ENCODE results near the gene LINGO3. TPM values are rescaled to one million over a fixed set of nuclear protein-coding genes. Genes with fewer than 3 reads are reported as not detected.

Gene LINGO3
- total and polyA plus RNA-seq, 12 donors: 0.11 TPM; not detected in 11

GRCh38 chr19:2354670-2355069 is 46.7 kb upstream of the LINGO3 start:
- peaks cover 0 to 13% of the 10 kb centered on the region in 2 donors for H3K36me3 ChIP-seq (replicated peaks in 1 of 2)
- 86 to 99% (median 89%) methylated on average over 5 to 17 of the region's 17 CpGs for WGBS, 4 donors
- intact Hi-C loops (cut with DNase I): no loop called here

GRCh38 chr19:2353887-2354592 is 46.1 kb upstream of the LINGO3 start:
- intact Hi-C loops (cut with DNase I): no loop called here
- Histone ChIP-seq H3K4me1 (replicated peaks in 1 of 2) (no peaks in the 10 kb centered on the region), H3K27ac (no peak overlapping the region), H3K27me3 (no peaks in the 10 kb centered on the region), H3K4me3 (no peak overlapping the region), H3K36me3 (replicated peaks in 1 of 2) (peaks cover 0 to 13% of the 10 kb centered on the region in 2 donors), H3K9me3 (replicated peaks in 1 of 3) (no peaks in the 10 kb centered on the region)
- 94 to 96% (median 94%) methylated on average over 6 to 34 of the region's 34 CpGs for WGBS, 4 donors
- TF ChIP-seq POLR2A (IDR thresholded peaks at IDR 0.05): no peak
- TF ChIP-seq, protein P1, sequence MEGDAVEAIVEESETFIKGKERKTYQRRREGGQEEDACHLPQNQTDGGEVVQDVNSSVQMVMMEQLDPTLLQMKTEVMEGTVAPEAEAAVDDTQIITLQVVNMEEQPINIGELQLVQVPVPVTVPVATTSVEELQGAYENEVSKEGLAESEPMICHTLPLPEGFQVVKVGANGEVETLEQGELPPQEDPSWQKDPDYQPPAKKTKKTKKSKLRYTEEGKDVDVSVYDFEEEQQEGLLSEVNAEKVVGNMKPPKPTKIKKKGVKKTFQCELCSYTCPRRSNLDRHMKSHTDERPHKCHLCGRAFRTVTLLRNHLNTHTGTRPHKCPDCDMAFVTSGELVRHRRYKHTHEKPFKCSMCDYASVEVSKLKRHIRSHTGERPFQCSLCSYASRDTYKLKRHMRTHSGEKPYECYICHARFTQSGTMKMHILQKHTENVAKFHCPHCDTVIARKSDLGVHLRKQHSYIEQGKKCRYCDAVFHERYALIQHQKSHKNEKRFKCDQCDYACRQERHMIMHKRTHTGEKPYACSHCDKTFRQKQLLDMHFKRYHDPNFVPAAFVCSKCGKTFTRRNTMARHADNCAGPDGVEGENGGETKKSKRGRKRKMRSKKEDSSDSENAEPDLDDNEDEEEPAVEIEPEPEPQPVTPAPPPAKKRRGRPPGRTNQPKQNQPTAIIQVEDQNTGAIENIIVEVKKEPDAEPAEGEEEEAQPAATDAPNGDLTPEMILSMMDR (IDR thresholded peaks at IDR 0.05): no peak
- DNase-seq: no peak

More at GRCh38 chr19:2354670-2355069, 46.7 kb upstream of the LINGO3 start:
- Histone ChIP-seq H3K4me3 (no peak overlapping the region), H3K9me3 (replicated peaks in 1 of 3) (no peaks in the 10 kb centered on the region), H3K4me1 (replicated peaks in 1 of 2) (no peaks in the 10 kb centered on the region), H3K27ac (no peak overlapping the region), H3K27me3 (no peaks in the 10 kb centered on the region)
- no peak for DNase-seq
- TF ChIP-seq, protein P1 (IDR thresholded peaks at IDR 0.05): no peak
- TF ChIP-seq POLR2A (IDR thresholded peaks at IDR 0.05): no peak

DNA sequence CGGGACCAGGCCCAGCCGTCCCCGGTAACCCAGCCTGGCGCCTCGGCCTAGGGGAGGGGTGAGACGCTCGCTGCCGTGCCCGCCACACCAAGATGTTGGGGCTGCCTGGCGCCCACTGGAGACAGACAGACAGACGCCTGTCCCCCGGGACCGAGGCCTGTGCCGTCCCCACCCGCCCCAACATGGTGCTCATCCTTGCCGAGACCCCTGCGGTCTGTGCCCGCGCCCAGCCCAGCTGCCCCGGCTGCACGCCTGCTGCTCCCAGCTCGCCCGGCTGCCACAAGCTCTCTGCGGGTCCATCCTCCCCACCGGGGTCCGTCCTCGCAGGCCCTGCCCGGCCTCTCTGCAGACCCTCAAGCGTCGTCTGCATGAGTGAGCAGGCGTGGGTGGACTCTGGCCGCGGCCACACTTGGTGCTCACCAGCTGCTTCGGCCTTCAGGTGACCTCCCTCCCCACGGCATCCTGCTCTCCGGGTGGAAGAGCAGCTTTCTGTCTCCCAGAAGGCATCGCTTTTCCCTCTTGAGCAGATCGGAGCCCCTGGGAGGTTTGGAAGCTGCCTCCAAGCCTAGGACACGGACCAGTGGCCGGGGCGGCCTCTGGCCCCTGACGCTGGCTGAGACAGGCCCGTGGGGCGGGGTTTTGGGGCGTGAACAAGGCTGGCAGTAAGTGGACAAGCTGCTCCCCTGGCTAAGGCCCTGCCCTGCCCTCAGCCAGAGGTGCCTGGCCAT is 45.4 kb upstream of the LINGO3 start:
- Histone ChIP-seq H3K27ac (no peak overlapping the region), H3K4me3 (no peak overlapping the region), H3K9me3 (replicated peaks in 1 of 3) (no peaks in the 10 kb centered on the region), H3K27me3 (no peaks in the 10 kb centered on the region), H3K36me3 (replicated peaks in 1 of 2) (peaks cover 0 to 13% of the 10 kb centered on the region in 2 donors), H3K4me1 (replicated peaks in 1 of 2) (no peaks in the 10 kb centered on the region)
- TF ChIP-seq, protein P1 (IDR thresholded peaks at IDR 0.05): no peak
- TF ChIP-seq POLR2A (IDR thresholded peaks at IDR 0.05): no peak
- intact Hi-C loops (cut with DNase I): no loop called here
- DNase-seq: no peak
- WGBS, 4 donors: 88 to 94% (median 92%) methylated on average over 31 to 45 of the region's 45 CpGs

DNA sequence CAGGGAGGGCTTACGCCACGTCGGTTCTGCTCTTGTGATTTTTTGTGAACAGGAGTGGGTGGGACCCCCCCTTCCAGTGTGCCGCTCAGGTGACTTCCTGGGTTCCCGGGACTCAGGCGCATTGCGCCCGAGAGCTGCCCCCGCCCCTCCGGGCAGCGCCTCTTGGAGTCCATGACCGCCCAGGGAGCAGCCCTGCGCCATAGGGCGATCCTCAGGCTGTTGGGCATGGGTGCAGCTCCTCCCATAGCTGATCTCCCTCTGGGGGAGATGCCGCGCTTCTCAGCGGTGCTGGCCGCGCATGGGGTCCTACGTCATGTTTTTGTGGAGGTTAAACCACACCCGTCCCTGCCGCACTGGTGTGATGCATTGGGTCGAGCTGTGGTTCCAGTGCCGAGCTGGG is 44.2 kb upstream of the LINGO3 start:
- no peak for TF ChIP-seq POLR2A (IDR thresholded peaks at IDR 0.05)
- TF ChIP-seq, protein P1 (IDR thresholded peaks at IDR 0.05): no peak
- H3K9me3 ChIP-seq (replicated peaks in 1 of 3): no peaks in the 10 kb centered on the region
- 61 to 94% (median 79%) methylated on average over 3 to 24 of the region's 24 CpGs for WGBS, 4 donors
- H3K27me3 ChIP-seq: no peaks in the 10 kb centered on the region
- intact Hi-C loops (cut with DNase I): no loop called here
- no peak overlapping the region for H3K27ac ChIP-seq
- H3K4me1 ChIP-seq (replicated peaks in 1 of 2): no peaks in the 10 kb centered on the region
- peaks cover 0 to 13% of the 10 kb centered on the region in 2 donors for H3K36me3 ChIP-seq (replicated peaks in 1 of 2)
- DNase-seq: no peak
- H3K4me3 ChIP-seq: no peak overlapping the region
